Activated B cell treated with CpG ODN at 0.5 μM for 24 hours (primary cell): ENCODE data around the gene KRTAP5-11. TPM values are rescaled to one million over a fixed set of nuclear protein-coding genes. Genes with fewer than 3 reads are reported as not detected.
"Not testable (repeated sequence)": the region's sequence is repeated elsewhere in the genome, so short reads cannot be mapped to it uniquely, and the experiment has no call there.

Experiments
- ATAC-seq: fragments of 200-7000 bp; cut with Tn5 transposase; one replicate; pipeline ENCODE4 v1.10.0; 2021; ENCODE audit warnings: low read depth, mild to moderate bottlenecking, moderate library complexity
- CTCF ChIA-PET: fragments of 350-600 bp; sonication (Branson Sonifier 250); formaldehyde crosslinking; loops from one replicate; lab custom pipeline; 2021; ENCODE audit warnings: antibody characterized with exemption; lab: Charles Lee
- POLR2A ChIA-PET: fragments of 350-600 bp; sonication (Branson Sonifier 250); formaldehyde crosslinking; loops from one replicate; lab custom pipeline; 2021; ENCODE audit warnings: antibody characterized with exemption; lab: Charles Lee
- DNase-seq: peaks from one replicate; pipeline ENCODE4 v3.0.0; 2022
- H3K27ac Mint-ChIP-seq: one replicate; pipeline ENCODE4 v1.8.0; 2020; ENCODE audit warnings: mixed read lengths
- H3K27me3 Mint-ChIP-seq: one replicate; pipeline ENCODE4 v1.8.0; 2021; ENCODE audit warnings: mixed read lengths
- H3K36me3 Mint-ChIP-seq: one replicate; pipeline ENCODE4 v1.8.0; 2021; ENCODE audit warnings: low read depth, mixed read lengths
- H3K4me1 Mint-ChIP-seq: one replicate; pipeline ENCODE4 v1.8.0; 2021; ENCODE audit warnings: mixed read lengths
- H3K4me3 Mint-ChIP-seq: one replicate; pipeline ENCODE4 v1.8.0; 2020; ENCODE audit warnings: mild to moderate bottlenecking, mixed read lengths
- H3K9me3 Mint-ChIP-seq: one replicate; pipeline ENCODE4 v1.8.0; 2020; ENCODE audit warnings: mixed read lengths
- intact Hi-C: fragments of 100-400 bp; cut with micrococcal nuclease; formaldehyde crosslinking; loops from one replicate; pipeline ENCODE4 v1.15.1; 2024
- total RNA-seq: library from RNA; stranded (reverse); gene quantifications from 2 replicates; pipeline ENCODE4 v1.2.3, GENCODE V29; 2022
- TF ChIP-seq, protein P1 (sequence below): fragments of 200-600 bp; IDR thresholded peaks from one replicate; pipeline ENCODE4 v1.8.0; 2022; ENCODE audit warnings: antibody characterized with exemption, mild to moderate bottlenecking

Gene KRTAP5-11
- total RNA-seq, 1 donor from 2014 or later, result not detected

- POLR2A ChIA-PET, result no interaction called here
- no peaks in the 10 kb centered on the region for H3K36me3 Mint-ChIP-seq
- CTCF ChIA-PET, result no interaction called here
- H3K9me3 Mint-ChIP-seq, result peaks cover 5% of the 10 kb centered on the region
- H3K4me3 Mint-ChIP-seq, result peak overlapping the region; percentile 44
- intact Hi-C loops, result no loop called here
- no peak overlapping the region for H3K27ac Mint-ChIP-seq
- TF ChIP-seq, protein P1, sequence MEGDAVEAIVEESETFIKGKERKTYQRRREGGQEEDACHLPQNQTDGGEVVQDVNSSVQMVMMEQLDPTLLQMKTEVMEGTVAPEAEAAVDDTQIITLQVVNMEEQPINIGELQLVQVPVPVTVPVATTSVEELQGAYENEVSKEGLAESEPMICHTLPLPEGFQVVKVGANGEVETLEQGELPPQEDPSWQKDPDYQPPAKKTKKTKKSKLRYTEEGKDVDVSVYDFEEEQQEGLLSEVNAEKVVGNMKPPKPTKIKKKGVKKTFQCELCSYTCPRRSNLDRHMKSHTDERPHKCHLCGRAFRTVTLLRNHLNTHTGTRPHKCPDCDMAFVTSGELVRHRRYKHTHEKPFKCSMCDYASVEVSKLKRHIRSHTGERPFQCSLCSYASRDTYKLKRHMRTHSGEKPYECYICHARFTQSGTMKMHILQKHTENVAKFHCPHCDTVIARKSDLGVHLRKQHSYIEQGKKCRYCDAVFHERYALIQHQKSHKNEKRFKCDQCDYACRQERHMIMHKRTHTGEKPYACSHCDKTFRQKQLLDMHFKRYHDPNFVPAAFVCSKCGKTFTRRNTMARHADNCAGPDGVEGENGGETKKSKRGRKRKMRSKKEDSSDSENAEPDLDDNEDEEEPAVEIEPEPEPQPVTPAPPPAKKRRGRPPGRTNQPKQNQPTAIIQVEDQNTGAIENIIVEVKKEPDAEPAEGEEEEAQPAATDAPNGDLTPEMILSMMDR, result no peak
- peaks cover 18% of the 10 kb centered on the region for H3K4me1 Mint-ChIP-seq
- ATAC-seq, result no peak
- DNase-seq, result no peak
- peaks cover 18% of the 10 kb centered on the region for H3K27me3 Mint-ChIP-seq
Observed at GRCh38 chr11:71543866-71544265, 38.8 kb downstream of the KRTAP5-11 start.

- Mint-ChIP-seq H3K36me3 (no peaks in the 10 kb centered on the region), H3K9me3 (peaks cover 5% of the 10 kb centered on the region), H3K27me3 (peaks cover 13% of the 10 kb centered on the region), H3K4me1 (peaks cover 18% of the 10 kb centered on the region), H3K27ac (no peak overlapping the region), H3K4me3 (peak overlapping the region; percentile 44)
- no peak for ATAC-seq
- intact Hi-C loops, result no loop called here
- TF ChIP-seq, protein P1, result no peak
- DNase-seq, result no peak
- ChIA-PET POLR2A (no interaction called here), CTCF (no interaction called here)
Observed at GRCh38 chr11:71542879-71543777, 39.5 kb downstream of the KRTAP5-11 start.

- H3K27me3 Mint-ChIP-seq, result peaks cover 7% of the 10 kb centered on the region
- no peak overlapping the region for H3K27ac Mint-ChIP-seq
- ChIA-PET POLR2A (no interaction called here), CTCF (no interaction called here)
- no peak for DNase-seq
- peaks cover 18% of the 10 kb centered on the region for H3K4me1 Mint-ChIP-seq
- H3K4me3 Mint-ChIP-seq, result no peak overlapping the region
- TF ChIP-seq, protein P1, result no peak
- ATAC-seq, result no peak
- intact Hi-C loops, result no loop called here
- H3K36me3 Mint-ChIP-seq, result no peaks in the 10 kb centered on the region
- H3K9me3 Mint-ChIP-seq, result peaks cover 5% of the 10 kb centered on the region
Observed at GRCh38 chr11:71542382-71542781, 40.3 kb downstream of the KRTAP5-11 start.

DNA sequence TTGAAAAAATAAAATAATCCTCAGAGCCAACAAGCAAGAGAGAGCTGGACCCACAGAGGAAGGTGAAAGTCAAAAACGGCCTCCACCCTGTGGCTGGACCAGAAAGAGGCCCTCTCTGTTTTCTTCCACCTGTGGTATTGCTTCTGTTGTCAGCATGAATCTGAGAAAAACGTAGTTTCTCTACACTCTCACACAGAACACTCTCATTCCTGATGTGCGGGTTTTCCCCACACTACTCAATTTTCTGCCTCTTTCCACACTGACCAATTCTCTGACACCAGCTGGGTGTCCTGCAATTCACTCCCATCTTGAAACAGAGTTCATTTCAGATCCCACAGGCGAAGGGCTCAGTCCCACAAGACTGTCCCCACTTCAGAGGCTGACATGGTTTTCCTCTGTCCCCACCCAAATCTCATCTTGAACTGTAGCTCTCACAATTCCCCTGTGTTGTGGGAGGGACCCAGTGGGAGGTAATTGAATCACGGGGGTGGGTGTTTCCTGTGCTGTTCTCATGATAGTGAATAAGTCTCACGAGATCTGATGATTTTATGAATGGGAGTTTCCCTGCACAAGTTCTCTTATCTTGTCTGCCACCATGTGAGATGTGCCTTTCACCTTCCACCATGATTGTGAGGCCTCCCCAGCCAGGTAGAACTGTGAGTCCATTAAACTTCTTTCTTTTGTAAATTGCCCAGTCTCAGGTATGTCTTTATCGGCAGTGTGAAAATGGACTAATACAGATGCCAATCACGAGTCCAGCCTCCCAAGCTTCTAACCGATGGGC, 42.0 kb downstream of the KRTAP5-11 start:
- H3K27me3 Mint-ChIP-seq, H3K9me3 Mint-ChIP-seq, POLR2A ChIA-PET, DNase-seq, H3K4me3 Mint-ChIP-seq, intact Hi-C loops, CTCF ChIA-PET, ATAC-seq, H3K36me3 Mint-ChIP-seq, H3K27ac Mint-ChIP-seq: not testable (repeated sequence)
- peaks cover 18% of the 10 kb centered on the region for H3K4me1 Mint-ChIP-seq

DNA sequence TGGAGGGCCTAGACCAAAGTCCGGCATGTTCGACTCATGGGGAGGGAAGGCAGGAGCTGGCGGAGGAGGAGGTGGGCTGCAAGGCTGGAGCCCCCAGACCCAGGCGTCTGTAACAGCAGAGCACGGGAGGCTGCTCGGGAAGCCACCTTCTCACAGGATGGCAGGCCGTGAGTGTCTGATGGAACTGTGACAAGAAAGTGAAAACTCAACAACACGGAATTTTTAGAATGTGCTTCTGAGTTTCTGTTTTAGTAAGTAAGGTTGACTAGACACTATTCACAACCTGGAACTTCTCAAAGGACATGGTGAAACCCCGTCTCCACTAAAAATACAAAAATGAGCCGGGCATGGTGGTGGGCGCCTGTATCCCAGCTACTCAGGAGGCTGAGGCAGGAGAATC, 42.7 kb downstream of the KRTAP5-11 start:
- H3K9me3 Mint-ChIP-seq, H3K27ac Mint-ChIP-seq, CTCF ChIA-PET, H3K27me3 Mint-ChIP-seq, H3K4me3 Mint-ChIP-seq, ATAC-seq, intact Hi-C loops, H3K36me3 Mint-ChIP-seq, DNase-seq, POLR2A ChIA-PET: not testable (repeated sequence)
- H3K4me1 Mint-ChIP-seq, result peaks cover 18% of the 10 kb centered on the region

DNA sequence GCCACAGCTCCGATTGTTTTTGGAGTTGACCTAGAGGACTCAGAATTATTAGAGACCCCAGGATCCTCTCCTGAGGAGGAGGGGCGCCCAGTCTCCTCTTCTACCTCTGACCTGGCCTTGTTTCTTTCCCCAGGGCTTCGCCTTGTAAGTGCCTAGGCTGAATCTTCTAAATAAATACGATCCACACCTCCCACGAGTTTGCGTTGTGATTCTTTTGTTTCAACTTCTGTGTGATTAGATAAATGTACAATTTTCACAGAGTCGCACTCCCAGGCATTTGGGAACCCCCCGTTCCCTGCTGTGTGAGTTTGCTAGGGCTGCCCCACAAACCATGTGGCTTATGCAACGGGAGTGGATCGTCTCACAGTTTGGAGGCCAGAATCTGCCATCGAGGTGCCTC, 43.7 kb downstream of the KRTAP5-11 start:
- DNase-seq, result no peak
- Mint-ChIP-seq H3K27me3 (peaks cover 5% of the 10 kb centered on the region), H3K4me3 (no peak overlapping the region), H3K4me1 (peaks cover 13% of the 10 kb centered on the region), H3K27ac (no peak overlapping the region), H3K9me3 (peaks cover 5% of the 10 kb centered on the region), H3K36me3 (no peaks in the 10 kb centered on the region)
- POLR2A ChIA-PET, result no interaction called here
- intact Hi-C loops, result no loop called here
- CTCF ChIA-PET, result no interaction called here
- TF ChIP-seq, protein P1, result no peak
- ATAC-seq, result no peak
